Nephron progenitor cell (in vitro differentiated cells): ENCODE results near the gene BARX1.
"Not testable (repeated sequence)": the region's sequence is repeated elsewhere in the genome, so short reads cannot be mapped to it uniquely, and the experiment has no call there.

ENCODE experiments used
- DNase-seq: peaks from one replicate; pipeline ENCODE4 v3.0.0; 2021
- H3K27ac Mint-ChIP-seq: 2 replicates; pipeline ENCODE4 v1.8.0; 2021; ENCODE audit warnings: mild to moderate bottlenecking, moderate library complexity, mixed read lengths
- H3K27me3 Mint-ChIP-seq: 2 replicates; pipeline ENCODE4 v1.8.0; 2021; ENCODE audit warnings: mild to moderate bottlenecking, low read depth, mixed read lengths; ENCODE audit not compliant: poor library complexity
- H3K36me3 Mint-ChIP-seq: 2 replicates; pipeline ENCODE4 v1.8.0; 2021; ENCODE audit warnings: low read depth, mixed read lengths
- H3K4me1 Mint-ChIP-seq: 2 replicates; pipeline ENCODE4 v1.8.0; 2021; ENCODE audit warnings: mixed read lengths
- H3K4me3 Mint-ChIP-seq: 2 replicates; pipeline ENCODE4 v1.8.0; 2021; ENCODE audit warnings: mild to moderate bottlenecking, moderate library complexity, mixed read lengths
- H3K9me3 Mint-ChIP-seq: 2 replicates; pipeline ENCODE4 v1.8.0; 2021; ENCODE audit warnings: mild to moderate bottlenecking, moderate library complexity, mixed read lengths
- CTCF ChIP-seq: fragments of 200-600 bp; sonication (generic); IDR thresholded peaks from 2 replicates; pipeline ENCODE4 v1.5.0; 2021; ENCODE audit warnings: antibody characterized with exemption

The BARX1 gene

DNA sequence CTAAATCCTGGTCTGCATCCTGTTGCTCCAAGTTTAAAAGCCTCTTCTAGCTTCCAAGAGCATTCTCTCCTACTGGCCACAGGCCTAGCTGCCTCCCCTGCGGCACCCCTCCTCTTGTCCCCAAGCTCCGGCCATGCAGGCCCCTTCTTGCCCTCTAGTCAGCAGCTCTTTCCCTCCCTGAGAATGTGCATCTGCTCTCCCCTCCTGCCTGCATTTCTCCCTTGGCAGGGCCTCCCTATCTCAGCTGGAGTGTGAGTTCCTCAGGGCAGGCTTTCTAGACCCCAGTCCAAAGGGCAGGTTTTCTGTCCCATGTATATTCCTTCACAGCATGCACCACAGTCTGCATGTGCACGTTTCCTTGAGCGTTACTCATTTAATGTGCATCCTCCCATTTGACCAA, 24.6 kb upstream of the BARX1 start:
- Mint-ChIP-seq H3K27me3 (peaks cover 7% of the 10 kb centered on the region), H3K36me3 (no peaks in the 10 kb centered on the region), H3K9me3 (peaks cover 20% of the 10 kb centered on the region), H3K4me3 (no peak overlapping the region), H3K4me1 (no peaks in the 10 kb centered on the region), H3K27ac (no peak overlapping the region)
- TF ChIP-seq CTCF, result no peak
- DNase-seq, result no peak

- no peak for TF ChIP-seq CTCF
- no peak for DNase-seq
- Mint-ChIP-seq H3K27ac (no peak overlapping the region), H3K4me1 (no peaks in the 10 kb centered on the region), H3K36me3 (no peaks in the 10 kb centered on the region), H3K27me3 (peaks cover 7% of the 10 kb centered on the region), H3K9me3 (peaks cover 11% of the 10 kb centered on the region), H3K4me3 (no peak overlapping the region)
These were observed 23.4 kb upstream of the BARX1 start for GRCh38 chr9:93978551-93978950.

DNA sequence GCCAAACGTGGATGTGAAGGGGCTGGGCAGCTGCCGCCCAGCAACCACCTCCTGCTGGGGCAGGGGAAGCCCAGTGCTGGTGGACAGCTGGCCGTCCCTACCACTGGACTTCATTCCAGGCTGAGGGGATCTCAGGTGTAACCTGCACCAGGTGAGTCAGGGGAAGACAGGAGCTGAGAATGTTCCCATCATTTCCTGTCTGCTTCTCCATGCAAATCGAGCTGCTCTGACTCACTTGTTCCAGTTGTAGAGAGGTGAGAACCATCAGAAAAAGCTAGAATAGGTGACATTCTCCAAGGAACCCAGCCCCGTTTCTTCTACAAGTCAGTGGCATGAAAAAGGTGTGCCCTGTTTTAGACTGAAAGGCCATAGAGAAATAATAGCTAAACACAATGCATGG, 21.8 kb upstream of the BARX1 start:
- Mint-ChIP-seq H3K4me3 (no peak overlapping the region), H3K4me1 (no peaks in the 10 kb centered on the region), H3K27me3 (peaks cover 9% of the 10 kb centered on the region), H3K27ac (no peak overlapping the region), H3K9me3 (peaks cover 17% of the 10 kb centered on the region), H3K36me3 (no peaks in the 10 kb centered on the region)
- TF ChIP-seq CTCF, result no peak
- DNase-seq, result no peak

DNA sequence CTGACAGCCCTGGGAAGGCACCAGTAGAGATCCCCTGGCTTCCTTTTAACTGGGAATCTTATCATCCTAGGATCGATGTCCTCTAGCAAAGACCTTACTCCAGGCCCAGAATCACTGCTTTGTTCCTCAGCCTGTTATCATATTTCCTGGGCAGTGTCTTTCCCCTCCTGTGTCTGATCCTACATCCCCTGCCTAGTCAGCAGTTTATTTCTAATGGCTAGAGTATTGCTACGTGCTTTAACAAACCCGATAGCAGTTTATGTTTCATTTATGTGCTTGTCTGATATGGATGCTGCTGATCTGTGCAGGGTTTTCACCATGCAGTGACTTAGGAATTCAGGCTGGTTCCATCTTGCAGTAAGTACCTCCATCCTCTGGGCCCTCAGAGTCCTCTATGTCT, 20.9 kb upstream of the BARX1 start:
- no peaks in the 10 kb centered on the region for H3K36me3 Mint-ChIP-seq
- no peak overlapping the region for H3K27ac Mint-ChIP-seq
- DNase-seq, result no peak
- peaks cover 9% of the 10 kb centered on the region for H3K27me3 Mint-ChIP-seq
- no peak overlapping the region for H3K4me3 Mint-ChIP-seq
- H3K9me3 Mint-ChIP-seq, result peaks cover 18% of the 10 kb centered on the region
- TF ChIP-seq CTCF, result no peak
- H3K4me1 Mint-ChIP-seq, result no peaks in the 10 kb centered on the region

DNA sequence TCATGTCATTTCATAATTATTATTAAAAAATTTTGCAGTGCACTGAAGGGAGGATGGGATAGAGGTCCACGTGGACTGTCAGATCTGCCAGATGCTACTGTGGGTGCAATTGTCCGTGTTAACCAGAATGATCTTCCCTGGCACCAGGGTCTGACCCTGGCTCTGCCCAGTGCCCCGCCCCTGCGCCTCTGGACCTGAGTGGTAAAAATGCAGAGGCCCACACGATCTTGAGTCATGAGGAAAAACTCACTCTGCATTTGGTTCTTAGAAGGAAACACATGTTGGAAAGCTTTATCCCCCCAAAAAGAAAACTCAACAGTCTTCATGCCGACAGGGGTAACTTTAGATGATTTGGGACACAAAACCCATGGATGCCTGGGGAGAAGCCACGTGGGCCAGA, 20.1 kb upstream of the BARX1 start:
- peaks cover 27% of the 10 kb centered on the region for H3K9me3 Mint-ChIP-seq
- H3K36me3 Mint-ChIP-seq, result no peaks in the 10 kb centered on the region
- peaks cover 14% of the 10 kb centered on the region for H3K27me3 Mint-ChIP-seq
- no peak for TF ChIP-seq CTCF
- no peaks in the 10 kb centered on the region for H3K4me1 Mint-ChIP-seq
- no peak overlapping the region for H3K4me3 Mint-ChIP-seq
- H3K27ac Mint-ChIP-seq, result no peak overlapping the region
- no peak for DNase-seq

DNA sequence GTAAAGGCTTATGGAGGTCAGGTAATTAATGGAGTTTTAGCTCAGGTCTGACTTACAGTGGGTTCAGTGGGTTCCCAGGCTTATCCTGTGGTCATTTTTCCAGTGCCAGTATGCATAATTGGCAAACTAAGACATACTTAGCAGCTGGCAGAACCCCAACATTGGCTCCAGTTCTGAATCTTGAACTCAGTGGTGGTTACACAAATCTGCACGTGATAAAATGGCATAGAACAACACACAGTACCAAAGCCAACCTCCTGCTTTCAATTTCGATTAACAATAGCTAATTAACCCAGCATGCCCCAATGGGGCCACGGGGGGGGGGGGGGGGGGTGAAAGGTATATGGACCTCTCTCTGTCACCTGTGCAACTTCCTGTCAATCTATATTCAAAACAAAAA, 19.0 kb upstream of the BARX1 start:
- Mint-ChIP-seq H3K27me3 (peaks cover 22% of the 10 kb centered on the region), H3K9me3 (peaks cover 31% of the 10 kb centered on the region), H3K36me3 (no peaks in the 10 kb centered on the region), H3K4me1 (no peaks in the 10 kb centered on the region), H3K27ac (no peak overlapping the region), H3K4me3 (no peak overlapping the region)
- no peak for TF ChIP-seq CTCF
- DNase-seq, result no peak

GRCh38 chr9:93972655-93973054, 17.5 kb upstream of the BARX1 start:
- Mint-ChIP-seq H3K9me3 (peaks cover 31% of the 10 kb centered on the region), H3K27me3 (peaks cover 32% of the 10 kb centered on the region)
- not testable (repeated sequence) for H3K36me3 Mint-ChIP-seq, H3K4me1 Mint-ChIP-seq, H3K4me3 Mint-ChIP-seq, DNase-seq, H3K27ac Mint-ChIP-seq
